Suprapubic skin (tissue), 4 donors: ENCODE measurements around the gene RFPL2.

Experiments
- POLR2A ChIP-seq, 2 donors: fragments of 450-650 bp; IDR thresholded peaks; one replicate each; pipeline ENCODE4 v1.6.1; 2017; ENCODE audit warnings: antibody characterized with exemption in 2 of 2, mild to moderate bottlenecking in 2 of 2, moderate library complexity in 2 of 2
- POLR2AphosphoS5 ChIP-seq, 3 donors: sonication (generic); formaldehyde crosslinking; IDR thresholded peaks; one replicate each; pipeline ENCODE4 v1.6.1; 2017; ENCODE audit warnings: antibody characterized with exemption in 3 of 3
- TF ChIP-seq, protein P1 (sequence below), 2 donors: fragments of 200-600 bp in 1 of 2; fragments of 450-650 bp in 1 of 2; sonication (generic) in 1 of 2; IDR thresholded peaks; one replicate each; pipeline ENCODE4 v1.5.1; 2016 to 2019; ENCODE audit warnings: antibody characterized with exemption in 2 of 2, mild to moderate bottlenecking in 1 of 2, moderate library complexity in 1 of 2

GRCh38 chr22:32219026-32219425, 14.2 kb upstream of the RFPL2 start:
- TF ChIP-seq, protein P1, sequence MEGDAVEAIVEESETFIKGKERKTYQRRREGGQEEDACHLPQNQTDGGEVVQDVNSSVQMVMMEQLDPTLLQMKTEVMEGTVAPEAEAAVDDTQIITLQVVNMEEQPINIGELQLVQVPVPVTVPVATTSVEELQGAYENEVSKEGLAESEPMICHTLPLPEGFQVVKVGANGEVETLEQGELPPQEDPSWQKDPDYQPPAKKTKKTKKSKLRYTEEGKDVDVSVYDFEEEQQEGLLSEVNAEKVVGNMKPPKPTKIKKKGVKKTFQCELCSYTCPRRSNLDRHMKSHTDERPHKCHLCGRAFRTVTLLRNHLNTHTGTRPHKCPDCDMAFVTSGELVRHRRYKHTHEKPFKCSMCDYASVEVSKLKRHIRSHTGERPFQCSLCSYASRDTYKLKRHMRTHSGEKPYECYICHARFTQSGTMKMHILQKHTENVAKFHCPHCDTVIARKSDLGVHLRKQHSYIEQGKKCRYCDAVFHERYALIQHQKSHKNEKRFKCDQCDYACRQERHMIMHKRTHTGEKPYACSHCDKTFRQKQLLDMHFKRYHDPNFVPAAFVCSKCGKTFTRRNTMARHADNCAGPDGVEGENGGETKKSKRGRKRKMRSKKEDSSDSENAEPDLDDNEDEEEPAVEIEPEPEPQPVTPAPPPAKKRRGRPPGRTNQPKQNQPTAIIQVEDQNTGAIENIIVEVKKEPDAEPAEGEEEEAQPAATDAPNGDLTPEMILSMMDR (IDR thresholded peaks at IDR 0.05), result no peak
- no peak for TF ChIP-seq POLR2AphosphoS5 (IDR thresholded peaks at IDR 0.05)
- TF ChIP-seq POLR2A (IDR thresholded peaks at IDR 0.05), result no peak
